HG03378 (cell line): Measurements from ENCODE around the gene COMMD7.
"Not testable (repeated sequence)": the region's sequence is repeated elsewhere in the genome, so short reads cannot be mapped to it uniquely, and the experiment has no call there.

Experiments used
- ATAC-seq: cut with Tn5 transposase; IDR thresholded peaks from one replicate; pipeline ENCODE4 v1.9.1; 2021; ENCODE audit warnings: mild to moderate bottlenecking, moderate library complexity; ENCODE audit not compliant: unreplicated experiment

The COMMD7 gene

GRCh38 chr20:32737371-32738223 lies 5.7 kb downstream of the COMMD7 start:
- no peak for ATAC-seq

DNA sequence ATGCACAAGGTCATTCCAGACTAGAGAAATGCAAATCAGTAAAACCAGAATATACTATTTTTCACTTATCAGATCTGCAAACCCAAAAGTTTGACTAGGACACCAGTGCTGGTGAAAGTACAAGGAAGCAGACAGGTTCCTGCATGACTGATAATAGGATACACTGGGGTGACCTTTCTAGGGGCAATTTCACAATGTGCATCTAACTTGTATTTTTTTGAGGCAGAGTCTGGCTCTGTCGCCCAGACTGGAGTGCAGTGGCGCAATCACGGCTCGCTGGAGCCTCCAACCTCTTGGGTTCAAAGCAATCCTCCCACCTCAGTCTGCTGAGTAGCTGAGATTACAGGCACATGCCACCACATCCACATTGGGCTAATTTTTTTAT lies 11.4 kb downstream of the COMMD7 start:
- no peak for ATAC-seq

- not testable (repeated sequence) for ATAC-seq
Measured at GRCh38 chr20:32729334-32729733, 13.9 kb downstream of the COMMD7 start.

DNA sequence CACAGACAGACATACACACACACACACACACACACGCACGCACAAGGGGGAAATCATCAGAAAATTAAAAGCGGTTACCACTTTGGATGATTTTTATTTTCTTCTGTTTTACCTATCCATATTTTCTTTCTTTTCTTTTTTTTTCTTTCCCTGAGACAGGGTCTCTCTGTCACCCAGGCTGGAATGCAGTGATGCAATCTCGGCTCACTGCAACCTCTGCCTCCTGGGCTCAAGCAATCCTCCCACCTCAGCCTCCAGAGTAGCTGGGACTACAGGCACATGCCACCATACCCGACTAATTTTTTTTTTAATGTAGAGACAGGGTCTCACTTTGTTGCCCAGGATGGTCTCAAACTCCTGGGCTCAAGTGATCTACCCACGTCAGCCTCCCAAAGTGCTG lies 14.8 kb downstream of the COMMD7 start:
- ATAC-seq = not testable (repeated sequence)

GRCh38 chr20:32727683-32728082 lies 15.6 kb downstream of the COMMD7 start:
- no peak for ATAC-seq

DNA sequence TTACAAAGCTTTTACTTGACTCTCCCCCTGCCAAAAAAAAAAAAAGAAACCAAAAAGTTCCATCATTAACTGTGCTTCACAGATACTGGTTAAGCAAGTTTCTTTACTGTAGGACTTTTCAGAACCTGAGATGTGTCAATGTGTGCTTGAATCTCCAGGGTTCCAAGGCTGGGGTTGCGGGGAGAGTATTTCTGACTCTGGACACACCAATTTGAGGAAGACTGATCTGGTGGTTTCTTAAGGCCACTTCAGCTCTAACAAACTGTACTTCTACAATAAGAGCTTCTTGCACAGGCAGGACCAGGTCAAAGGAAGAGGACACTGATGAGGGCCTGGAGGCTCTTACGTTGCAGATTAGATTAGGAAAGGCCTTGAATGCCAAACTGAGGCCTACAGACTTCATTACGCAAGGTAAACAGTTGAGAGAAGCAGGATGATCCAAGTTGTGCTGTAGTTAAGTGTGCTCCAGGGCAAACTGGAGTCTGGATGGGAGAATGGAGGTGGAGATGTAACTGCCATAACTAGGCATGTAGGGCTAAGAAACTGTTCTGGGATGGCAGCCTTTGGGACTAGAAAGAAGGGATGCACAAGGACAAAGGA lies 24.4 kb downstream of the COMMD7 start:
- no peak for ATAC-seq

DNA sequence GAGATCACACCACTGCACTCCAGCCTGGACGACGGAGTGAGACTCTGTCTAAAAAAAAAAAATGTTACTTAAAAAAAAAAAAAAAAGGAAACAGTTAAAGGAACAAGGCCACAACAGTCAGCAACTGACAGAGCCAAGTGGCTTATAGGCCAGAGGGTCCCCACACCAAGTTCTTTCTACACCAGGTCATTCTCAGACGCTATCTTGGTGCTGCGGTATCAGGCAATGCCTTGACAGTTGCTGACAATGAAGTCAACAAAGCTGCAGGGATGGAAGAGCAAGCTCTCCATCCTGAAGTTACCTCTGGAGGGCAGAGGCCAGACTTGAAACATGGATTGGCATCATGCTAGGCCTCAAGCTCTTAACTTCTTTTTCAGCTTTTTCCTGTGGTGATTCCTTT lies 31.9 kb downstream of the COMMD7 start:
- no peak for ATAC-seq

- no peak for ATAC-seq
Measured at GRCh38 chr20:32709632-32710121, 33.6 kb downstream of the COMMD7 start.

GRCh38 chr20:32709029-32709631 lies 34.1 kb downstream of the COMMD7 start:
- not testable (repeated sequence) for ATAC-seq

GRCh38 chr20:32707691-32708581 lies 35.3 kb downstream of the COMMD7 start:
- ATAC-seq = no peak

- no peak for ATAC-seq
Measured at GRCh38 chr20:32706486-32706885, 36.8 kb downstream of the COMMD7 start.

DNA sequence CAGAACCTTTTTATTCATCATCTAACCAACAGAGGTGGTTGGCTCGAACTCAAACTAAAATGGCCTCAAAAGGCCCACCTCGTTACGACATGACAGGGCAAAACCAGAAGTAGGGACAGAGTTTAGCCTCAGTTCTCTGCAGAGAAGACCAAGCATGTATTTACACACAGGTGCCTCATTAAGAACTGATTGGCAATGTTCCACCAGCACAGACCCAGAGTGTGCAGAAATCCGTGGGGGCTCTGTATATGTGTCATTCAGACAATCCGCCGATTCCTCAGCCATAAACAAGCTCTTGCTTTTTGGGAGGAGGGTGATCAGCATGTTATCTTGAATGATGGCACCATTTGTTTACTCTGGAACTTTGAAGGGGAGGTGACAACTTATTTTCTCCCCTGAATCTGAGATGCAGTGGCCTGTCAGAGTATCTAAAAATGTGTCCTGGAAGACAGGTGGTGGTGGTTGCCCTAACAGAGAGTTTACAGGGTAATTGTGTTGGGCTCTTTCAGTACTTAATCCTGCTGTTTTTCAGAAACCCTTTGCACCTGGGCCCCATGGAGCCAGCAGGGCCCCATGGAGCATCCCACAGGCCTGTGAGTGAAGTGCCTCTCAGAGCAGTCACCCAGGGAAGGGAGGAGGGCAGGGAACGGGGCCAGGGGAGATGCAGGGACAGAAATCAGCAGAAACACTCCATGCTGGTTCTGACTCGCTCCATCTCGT lies 40.4 kb downstream of the COMMD7 start:
- ATAC-seq = no peak

DNA sequence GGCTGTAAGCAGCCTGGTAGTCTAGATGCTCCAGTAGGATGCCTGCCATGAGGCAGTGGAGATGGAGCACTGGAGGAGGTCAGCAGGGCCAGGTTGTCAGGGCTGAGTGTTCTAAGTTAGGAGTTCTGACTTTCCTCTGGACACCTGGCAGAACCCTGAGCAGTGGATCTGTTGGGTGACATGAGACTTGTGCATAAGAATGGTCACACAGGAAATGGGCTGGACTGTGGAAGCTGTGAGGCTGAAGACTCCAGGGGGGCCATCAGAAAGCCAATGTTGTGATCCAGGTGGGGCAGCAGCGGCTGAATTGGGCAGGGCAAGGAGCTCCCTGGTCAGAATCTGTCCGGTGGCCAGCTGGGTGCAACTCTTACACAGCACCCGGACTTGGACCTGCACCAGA lies 45.7 kb downstream of the COMMD7 start:
- ATAC-seq = no peak

- no peak for ATAC-seq
Measured at GRCh38 chr20:32695089-32695488, 48.2 kb downstream of the COMMD7 start.

DNA sequence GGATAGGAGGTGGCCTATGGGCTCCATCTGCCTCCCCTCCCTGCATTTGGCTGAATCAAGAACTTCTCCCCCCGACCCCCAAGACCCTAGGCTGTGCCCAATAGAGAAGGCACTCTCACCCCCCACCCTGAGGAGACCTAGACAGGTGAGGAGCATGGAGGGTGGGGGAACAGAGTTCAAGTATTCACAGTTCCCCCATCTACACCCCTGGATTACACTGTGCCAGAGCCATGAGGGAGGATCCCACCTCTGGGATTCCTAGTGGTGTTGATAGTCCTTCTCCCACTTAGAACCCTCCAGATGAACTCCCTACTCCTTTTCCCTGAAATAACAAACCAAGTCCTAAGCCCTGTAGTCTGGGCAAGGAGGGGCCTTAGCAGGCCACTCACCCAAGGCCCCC lies 54.3 kb downstream of the COMMD7 start:
- not testable (repeated sequence) for ATAC-seq

DNA sequence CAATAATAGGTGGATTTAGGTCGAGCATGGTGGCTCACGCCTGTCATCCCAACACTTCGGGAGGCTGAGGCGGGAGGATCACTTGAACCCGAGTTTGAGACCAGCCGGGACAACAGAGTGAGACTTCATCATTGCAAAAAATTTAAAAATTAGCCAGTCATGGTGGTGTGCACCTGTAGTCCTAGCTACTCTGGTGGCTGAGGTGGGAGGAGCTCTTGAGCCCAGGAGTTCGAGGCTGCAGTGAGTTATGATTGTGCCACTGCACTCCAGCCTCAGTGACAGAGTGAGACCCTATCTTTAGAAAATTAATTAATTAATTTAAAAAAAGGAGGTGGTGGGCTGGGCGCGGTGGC lies 56.1 kb downstream of the COMMD7 start:
- ATAC-seq = no peak

- ATAC-seq = no peak
Measured at GRCh38 chr20:32686530-32687179, 56.6 kb downstream of the COMMD7 start.

DNA sequence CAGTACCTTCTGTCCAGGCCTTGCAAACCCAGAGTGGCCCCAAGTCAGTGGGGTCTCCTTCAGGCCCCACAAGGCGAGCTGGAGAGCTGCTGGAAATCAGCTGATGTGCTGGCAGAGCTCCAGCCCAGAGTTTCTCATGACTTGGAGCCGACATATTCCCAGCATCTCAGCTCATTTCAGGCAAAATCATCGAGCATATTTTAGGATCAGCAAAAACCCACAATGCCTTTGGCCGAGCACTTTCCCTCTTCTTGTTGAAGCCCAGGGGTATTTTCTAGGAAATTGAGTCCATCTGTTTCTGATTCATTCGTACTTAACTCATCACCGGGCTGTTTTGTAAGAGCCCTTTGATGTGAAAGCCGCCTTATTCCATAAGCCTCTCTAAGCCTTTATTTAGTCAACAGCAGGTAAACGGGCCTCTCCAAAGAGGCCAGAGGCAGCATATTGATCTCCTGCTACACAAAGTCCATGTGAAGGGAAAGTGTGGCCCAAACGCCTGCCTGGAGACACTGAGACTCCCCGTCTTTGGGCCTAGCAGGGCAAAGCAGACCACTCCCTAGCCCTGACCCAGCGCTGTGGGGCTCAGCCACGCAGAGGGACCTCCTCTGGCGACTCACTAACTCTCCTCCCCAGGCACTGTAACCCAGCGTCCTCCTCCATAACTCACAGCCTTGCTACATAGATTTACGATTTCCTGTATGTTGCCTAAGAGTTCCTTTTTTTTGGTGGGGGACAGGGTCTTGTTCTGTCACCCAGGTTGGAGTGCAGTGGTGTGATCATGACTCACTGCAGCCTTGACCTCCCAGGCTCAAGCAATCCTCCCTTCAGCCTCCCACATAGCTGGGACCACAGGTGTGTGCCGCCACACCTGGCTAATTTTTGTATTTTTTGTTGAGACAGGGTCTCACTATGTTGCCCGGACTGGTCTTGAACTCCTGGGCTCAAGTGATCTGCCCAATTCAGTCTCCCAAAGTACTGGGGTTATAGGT lies 57.4 kb downstream of the COMMD7 start:
- no peak for ATAC-seq
